ENCODE data around the gene NFXL1. TPM values are rescaled to one million over a fixed set of nuclear protein-coding genes. Genes with fewer than 3 reads are reported as not detected.

Gene NFXL1
- total RNA-seq = 20.5 and 26.3 TPM in 2 replicates

DNA sequence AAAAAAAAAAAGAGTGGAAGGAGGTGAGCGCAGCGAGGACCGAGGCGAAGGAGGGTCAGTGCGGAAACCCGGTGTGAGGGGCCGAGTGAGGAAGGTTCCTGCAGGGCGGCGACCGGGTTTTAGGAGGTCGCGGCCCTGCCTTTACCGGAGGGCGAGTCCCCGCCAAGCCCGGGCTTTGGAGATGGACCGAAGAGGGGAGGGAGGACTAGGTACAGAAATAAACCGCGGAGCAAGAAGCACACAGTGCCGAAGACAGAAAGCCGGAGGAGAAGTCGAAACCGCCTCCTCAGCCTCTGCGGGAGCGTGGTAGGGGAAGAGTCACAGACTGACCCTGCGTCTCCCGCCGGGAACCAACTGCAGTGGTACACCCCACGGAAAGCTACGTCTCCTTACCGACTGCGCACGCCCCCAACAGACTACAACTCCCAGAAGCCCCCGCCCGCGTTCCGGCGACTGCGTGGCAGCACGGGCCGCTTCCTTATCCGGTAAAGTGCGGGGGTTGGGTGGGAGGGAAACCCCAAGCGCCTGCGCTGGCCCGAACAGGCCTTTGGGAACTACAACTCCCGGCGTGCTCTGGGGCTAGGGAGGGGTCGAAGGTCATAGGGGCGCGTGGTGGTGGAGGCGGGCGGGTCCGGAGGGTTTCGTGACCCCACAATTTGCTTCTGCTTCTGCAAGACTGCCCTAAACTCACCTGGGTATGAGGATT is at the start of gene NFXL1:
NFXL1 (minus strand) TSS at position 364 of the 706 bp plus-strand sequence. CDS start 380 bp downstream, outside the sequence.

DNA sequence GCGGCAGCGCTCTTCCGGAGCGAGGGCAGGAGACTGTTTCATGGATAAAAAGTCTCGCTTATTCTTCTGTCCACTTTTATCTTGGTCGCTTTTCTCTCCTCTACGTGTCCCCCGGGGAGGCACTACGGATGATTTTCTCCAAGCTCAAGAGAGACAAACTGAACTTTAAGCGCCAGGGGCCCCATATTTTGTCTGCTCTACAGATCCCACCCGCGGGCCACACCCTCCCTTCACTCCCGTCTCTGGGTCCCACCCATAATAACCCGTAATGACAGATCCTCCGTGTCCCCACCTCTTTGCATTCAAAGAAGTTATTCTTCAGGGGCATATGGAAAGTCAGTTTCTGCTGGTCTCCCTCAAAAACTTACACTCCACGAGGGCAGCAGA is 76.5 kb downstream of the NFXL1 start, which contains the start of gene CORIN:
CORIN (minus strand) TSS at position 160 of the 387 bp plus-strand sequence; CDS start at position 42, 118 bp downstream.

Other genes starting within 250 kb of the NFXL1 start
- gene CORIN, start 76.5 kb downstream of the NFXL1 start, total RNA-seq = 0.34 and 0.78 TPM in 2 replicates
- 1.4 and 4.9 TPM in 2 replicates for gene CNGA1, start 102.1 kb upstream of the NFXL1 start, total RNA-seq
- 11.6 and 14.1 TPM in 2 replicates for gene NIPAL1, start 102.2 kb upstream of the NFXL1 start, total RNA-seq
- gene TXK, start 219.7 kb upstream of the NFXL1 start, total RNA-seq = 0.34 and 0.57 TPM in 2 replicates

Measured in nasal cavity respiratory epithelium epithelial cell of viscerocranial mucosa (primary cell).